GM19397 (cell line): ENCODE data around the gene TMEM214.
"Not testable (repeated sequence)": the region's sequence is repeated elsewhere in the genome, so short reads cannot be mapped to it uniquely, and the experiment has no call there.

ENCODE experiments used
- ATAC-seq: cut with Tn5 transposase; IDR thresholded peaks from one replicate; pipeline ENCODE4 v1.9.1; 2021; ENCODE audit warnings: mild to moderate bottlenecking, moderate library complexity; ENCODE audit not compliant: unreplicated experiment

The TMEM214 gene

GRCh38 chr2:27065128-27065527 is 32.4 kb downstream of the TMEM214 start:
- no peak for ATAC-seq

GRCh38 chr2:27067385-27067784 is 34.6 kb downstream of the TMEM214 start:
- ATAC-seq, result no peak

GRCh38 chr2:27069436-27069835 is 36.7 kb downstream of the TMEM214 start:
- ATAC-seq, result no peak

GRCh38 chr2:27069961-27070618 is 37.3 kb downstream of the TMEM214 start:
- ATAC-seq, result no peak

GRCh38 chr2:27070653-27071276 is 38.0 kb downstream of the TMEM214 start:
- ATAC-seq, result no peak

GRCh38 chr2:27071277-27071989 is 38.7 kb downstream of the TMEM214 start, which contains the start of gene OST4:
Gene OST4, minus strand, starts transcription at chr2:27071654.
- peak; percentile 89 for ATAC-seq

GRCh38 chr2:27071990-27072830 is 39.4 kb downstream of the TMEM214 start:
- ATAC-seq, result no peak

GRCh38 chr2:27072920-27073319 is 40.2 kb downstream of the TMEM214 start:
- ATAC-seq, result no peak

- ATAC-seq, result no peak
Measured at GRCh38 chr2:27073782-27074181, 41.0 kb downstream of the TMEM214 start.

GRCh38 chr2:27074738-27075565 is 42.2 kb downstream of the TMEM214 start:
- ATAC-seq, result no peak

- ATAC-seq, result not testable (repeated sequence)
Measured at GRCh38 chr2:27075566-27075871, 42.8 kb downstream of the TMEM214 start.

- no peak for ATAC-seq
Measured at GRCh38 chr2:27076323-27076722, 43.6 kb downstream of the TMEM214 start.

- ATAC-seq, result no peak
Measured at GRCh38 chr2:27077231-27077630, 44.5 kb downstream of the TMEM214 start.

- ATAC-seq, result no peak
Measured at GRCh38 chr2:27078267-27079194, 45.8 kb downstream of the TMEM214 start, which contains the start of gene EMILIN1. Gene EMILIN1, plus strand, starts transcription at chr2:27078615. Its CDS starts 451 bp downstream, at chr2:27079066.

- ATAC-seq, result no peak
Measured at GRCh38 chr2:27079233-27080139, 46.7 kb downstream of the TMEM214 start.

- ATAC-seq, result no peak
Measured at GRCh38 chr2:27080140-27080469, 47.3 kb downstream of the TMEM214 start.

- ATAC-seq, result no peak
Measured at GRCh38 chr2:27080603-27080936, 47.8 kb downstream of the TMEM214 start.

GRCh38 chr2:27081984-27082772 is 49.4 kb downstream of the TMEM214 start:
- ATAC-seq, result no peak
